NCI-H2081 (cell line): ENCODE measurements around the gene PNP.

ENCODE experiments used
- DNase-seq, 2 experiments: peaks; one replicate each; lab custom pipeline; 2025; lab: John Stamatoyannopoulos, UW

Gene PNP

GRCh38 chr14:20455355-20456300 lies 13.6 kb upstream of the PNP start:
- peak; percentile 75 to 85 for DNase-seq

- DNase-seq = no peak
Observed at GRCh38 chr14:20456971-20457370, 12.2 kb upstream of the PNP start.

GRCh38 chr14:20458031-20458789 lies 11.0 kb upstream of the PNP start:
- DNase-seq = no peak

- peak; percentile 51 to 67 for DNase-seq
Observed at GRCh38 chr14:20460458-20461224, 8.6 kb upstream of the PNP start.

- peak; percentile 98 to 100 for DNase-seq
Observed at GRCh38 chr14:20461225-20462141, 7.7 kb upstream of the PNP start, which contains the start of gene PIP4P1. Gene PIP4P1, minus strand, starts transcription at chr14:20461434. Its CDS starts 109 bp downstream, at chr14:20461325.

GRCh38 chr14:20468764-20469241 lies 403 bp upstream of the PNP start:
- no peak for DNase-seq

- DNase-seq = peak; percentile 14 to 56
Observed at GRCh38 chr14:20469890-20470602, 840 bp downstream of the PNP start.

GRCh38 chr14:20470603-20470901 lies 1.3 kb downstream of the PNP start:
- peak in 1 of 2 experiments; percentile 24 for DNase-seq

GRCh38 chr14:20472536-20473169 lies 3.4 kb downstream of the PNP start:
- DNase-seq = no peak

- DNase-seq = no peak
Observed at GRCh38 chr14:20476776-20477175, 7.6 kb downstream of the PNP start.

GRCh38 chr14:20477211-20477876 lies 8.1 kb downstream of the PNP start:
- DNase-seq = no peak

GRCh38 chr14:20478894-20479293 lies 9.7 kb downstream of the PNP start:
- DNase-seq = no peak

GRCh38 chr14:20482382-20482781 lies 13.2 kb downstream of the PNP start:
- DNase-seq = no peak

- DNase-seq = no peak
Observed at GRCh38 chr14:20485900-20486299, 16.7 kb downstream of the PNP start.

- no peak for DNase-seq
Observed at GRCh38 chr14:20486684-20487395, 17.6 kb downstream of the PNP start.

- DNase-seq = no peak
Observed at GRCh38 chr14:20487396-20487725, 18.2 kb downstream of the PNP start.

GRCh38 chr14:20489093-20489994 lies 20.1 kb downstream of the PNP start:
- DNase-seq = no peak

- DNase-seq = no peak
Observed at GRCh38 chr14:20490563-20490962, 21.4 kb downstream of the PNP start.
